NB4 (cell line): ENCODE measurements around the gene AMER2.

Experiments
- DNase-seq: peaks from one replicate; pipeline ENCODE4 v3.0.0; 2010; ENCODE audit warnings: low read depth
- H3K4me3 ChIP-seq: one replicate; pipeline ENCODE4 v1.5.1; 2011; ENCODE audit warnings: mild to moderate bottlenecking, low read depth, low read length, moderate library complexity
- MYC ChIP-seq: IDR thresholded peaks from 2 replicates; pipeline ENCODE4 v1.6.1; 2011; ENCODE audit warnings: low read depth, low read length
- POLR2A ChIP-seq: IDR thresholded peaks from 2 replicates; pipeline ENCODE4 v1.6.1; 2011; ENCODE audit warnings: mild to moderate bottlenecking; ENCODE audit not compliant: insufficient read length; ENCODE audit errors: extremely low read depth
- TF ChIP-seq, protein P1 (sequence below): IDR thresholded peaks from one replicate; pipeline ENCODE4 v1.5.1; 2012; ENCODE audit warnings: low read depth, low read length
- TF ChIP-seq, protein P2 (sequence below): IDR thresholded peaks from 2 replicates; pipeline ENCODE4 v1.6.1; 2011; ENCODE audit warnings: low read depth, low read length

AMER2 gene

DNA sequence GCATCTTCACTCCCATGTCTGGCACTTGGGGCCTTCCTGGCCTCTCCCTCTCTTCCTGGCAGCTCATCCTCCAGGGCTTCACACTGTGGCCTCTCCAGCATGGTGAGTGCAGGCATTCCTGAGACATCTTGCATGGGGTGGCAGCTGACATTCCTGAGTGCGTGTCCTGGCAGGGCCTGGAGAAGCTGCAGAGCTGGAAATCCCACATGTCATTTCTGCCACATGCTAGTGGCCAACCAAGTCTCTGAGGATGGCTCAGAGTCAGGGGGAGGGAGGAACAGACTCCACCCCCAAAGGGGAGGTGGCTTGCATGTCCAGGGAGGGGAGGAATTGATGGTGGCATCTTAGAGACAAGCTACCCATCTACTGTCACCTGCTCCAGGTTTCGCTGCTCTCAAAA, 41.6 kb upstream of the AMER2 start:
- TF ChIP-seq, protein P1, sequence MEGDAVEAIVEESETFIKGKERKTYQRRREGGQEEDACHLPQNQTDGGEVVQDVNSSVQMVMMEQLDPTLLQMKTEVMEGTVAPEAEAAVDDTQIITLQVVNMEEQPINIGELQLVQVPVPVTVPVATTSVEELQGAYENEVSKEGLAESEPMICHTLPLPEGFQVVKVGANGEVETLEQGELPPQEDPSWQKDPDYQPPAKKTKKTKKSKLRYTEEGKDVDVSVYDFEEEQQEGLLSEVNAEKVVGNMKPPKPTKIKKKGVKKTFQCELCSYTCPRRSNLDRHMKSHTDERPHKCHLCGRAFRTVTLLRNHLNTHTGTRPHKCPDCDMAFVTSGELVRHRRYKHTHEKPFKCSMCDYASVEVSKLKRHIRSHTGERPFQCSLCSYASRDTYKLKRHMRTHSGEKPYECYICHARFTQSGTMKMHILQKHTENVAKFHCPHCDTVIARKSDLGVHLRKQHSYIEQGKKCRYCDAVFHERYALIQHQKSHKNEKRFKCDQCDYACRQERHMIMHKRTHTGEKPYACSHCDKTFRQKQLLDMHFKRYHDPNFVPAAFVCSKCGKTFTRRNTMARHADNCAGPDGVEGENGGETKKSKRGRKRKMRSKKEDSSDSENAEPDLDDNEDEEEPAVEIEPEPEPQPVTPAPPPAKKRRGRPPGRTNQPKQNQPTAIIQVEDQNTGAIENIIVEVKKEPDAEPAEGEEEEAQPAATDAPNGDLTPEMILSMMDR, result no peak
- TF ChIP-seq MYC (no peak), POLR2A (no peak)
- TF ChIP-seq, protein P2, sequence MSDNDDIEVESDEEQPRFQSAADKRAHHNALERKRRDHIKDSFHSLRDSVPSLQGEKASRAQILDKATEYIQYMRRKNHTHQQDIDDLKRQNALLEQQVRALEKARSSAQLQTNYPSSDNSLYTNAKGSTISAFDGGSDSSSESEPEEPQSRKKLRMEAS, result no peak
- no peak for DNase-seq
- no peak overlapping the region for H3K4me3 ChIP-seq

DNA sequence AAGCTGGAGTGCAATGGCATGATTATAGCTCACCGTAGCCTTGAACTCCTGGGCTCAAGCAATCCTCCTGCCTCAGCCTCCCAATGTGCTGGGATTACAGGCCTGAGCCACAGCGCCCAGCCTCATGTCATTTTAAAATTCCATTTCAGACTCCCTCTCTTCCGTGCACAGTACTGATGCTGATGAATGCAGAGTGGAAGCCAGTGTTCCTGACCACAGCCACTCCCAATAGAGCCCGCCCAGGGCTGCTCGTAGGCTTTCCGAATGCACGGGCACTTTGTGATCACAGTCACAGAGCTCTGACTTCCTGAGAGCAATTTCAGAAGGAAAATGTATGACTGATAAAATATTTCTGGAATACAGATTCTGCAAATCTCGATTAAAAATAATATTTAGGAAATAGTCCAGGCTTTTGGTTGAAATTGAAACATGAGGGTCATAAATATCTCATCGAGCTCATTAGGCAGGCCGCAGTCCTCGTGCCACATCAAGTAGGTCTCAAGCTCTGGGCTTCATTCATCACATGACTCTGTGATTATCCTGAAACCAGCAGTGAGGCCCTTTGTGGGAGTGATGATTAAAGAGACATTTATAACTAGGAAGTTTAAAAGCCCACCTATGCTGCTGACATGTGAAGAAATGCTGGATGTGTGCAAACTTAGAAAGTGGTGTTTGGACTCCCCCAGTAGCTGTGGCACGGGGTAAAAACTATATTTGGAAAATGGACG, 38.9 kb upstream of the AMER2 start:
- TF ChIP-seq MYC, result no peak
- no peak for TF ChIP-seq POLR2A
- TF ChIP-seq, protein P1, result no peak
- TF ChIP-seq, protein P2, result no peak
- no peak for DNase-seq
- H3K4me3 ChIP-seq, result no peak overlapping the region

DNA sequence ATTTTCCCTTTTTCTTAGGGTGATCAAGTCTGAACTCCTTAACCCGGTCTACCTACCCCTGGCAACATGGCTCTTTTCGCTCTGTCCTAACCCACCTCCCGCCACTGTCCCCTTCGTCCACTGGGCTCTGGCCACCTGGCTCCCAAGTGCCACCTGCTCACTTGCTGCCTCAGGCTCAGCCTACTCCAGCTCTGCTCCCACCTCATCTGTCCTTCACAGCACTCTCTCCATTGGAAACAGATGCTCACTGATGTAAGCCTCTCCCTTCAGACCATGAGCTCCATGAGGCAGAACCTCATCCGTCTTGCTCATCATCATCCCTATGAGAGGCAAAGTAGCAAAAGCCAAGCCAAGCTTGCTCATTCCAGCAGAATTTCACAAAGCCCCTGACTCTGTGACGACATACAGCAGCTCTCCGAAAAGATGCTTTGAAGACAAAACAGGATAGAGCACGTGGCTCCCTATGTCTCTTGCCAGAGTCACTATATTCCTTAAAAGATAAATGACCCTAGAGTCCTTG, 35.3 kb upstream of the AMER2 start:
- H3K4me3 ChIP-seq, result no peak overlapping the region
- no peak for DNase-seq
- TF ChIP-seq POLR2A (no peak), MYC (no peak)
- TF ChIP-seq, protein P1, result no peak
- TF ChIP-seq, protein P2, result no peak

DNA sequence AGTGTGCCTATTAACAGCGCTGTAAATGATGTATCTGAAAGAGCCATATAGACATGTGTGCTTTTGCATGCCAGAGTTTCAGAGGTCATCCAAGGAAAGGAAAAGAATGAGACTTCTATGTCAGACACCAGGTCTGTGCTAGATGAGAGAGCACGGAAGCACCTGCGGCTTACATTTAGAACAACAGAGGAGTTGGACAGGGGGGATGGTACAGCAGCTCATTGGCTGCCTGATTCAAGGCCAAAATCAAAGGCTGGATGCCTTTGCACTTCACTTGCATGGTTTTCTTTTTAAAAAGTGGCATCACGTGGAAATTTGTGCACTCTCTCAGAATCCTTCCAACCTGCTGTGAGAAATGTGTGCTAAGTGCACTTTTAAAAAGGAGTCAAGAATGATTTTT, 32.8 kb upstream of the AMER2 start:
- DNase-seq, result no peak
- H3K4me3 ChIP-seq, result no peak overlapping the region
- TF ChIP-seq, protein P1, result no peak
- TF ChIP-seq, protein P2, result no peak
- TF ChIP-seq MYC, result no peak
- TF ChIP-seq POLR2A, result no peak

DNA sequence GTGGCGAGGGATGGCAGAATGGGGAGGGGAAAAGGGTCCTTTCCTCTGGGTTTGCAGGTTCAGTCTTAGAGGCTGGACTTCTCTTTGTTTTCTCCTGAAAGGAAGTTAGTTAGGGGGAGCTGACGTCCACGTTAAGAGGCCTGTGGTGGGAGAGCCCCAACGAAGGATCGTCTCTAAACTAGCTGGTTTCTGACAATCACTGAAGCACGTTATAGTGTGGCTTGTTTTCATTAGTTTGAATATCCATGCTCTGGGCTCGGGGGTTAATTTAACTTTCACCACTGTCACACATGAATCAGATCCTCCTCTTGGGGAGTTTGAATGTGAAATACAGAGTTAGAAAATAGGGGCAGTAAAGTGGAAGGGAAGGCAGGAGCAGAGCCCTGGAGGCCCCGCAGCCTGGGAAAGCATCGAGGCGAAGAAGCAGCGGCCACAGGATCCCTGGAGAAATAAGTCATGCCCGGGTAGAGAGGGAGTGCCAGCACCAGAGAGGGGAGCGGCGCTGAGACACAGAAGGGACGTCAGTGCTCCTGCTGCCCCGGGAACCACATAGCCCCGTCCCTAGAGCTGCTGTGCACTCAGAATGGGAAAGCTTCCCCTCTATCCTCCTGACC, 31.1 kb upstream of the AMER2 start:
- no peak overlapping the region for H3K4me3 ChIP-seq
- DNase-seq, result no peak
- TF ChIP-seq, protein P2, result no peak
- TF ChIP-seq POLR2A (no peak), MYC (no peak)
- TF ChIP-seq, protein P1, result no peak
